GM12878 (cell line): Measurements from ENCODE around the gene DDX39B. TPM values are rescaled to one million over a fixed set of nuclear protein-coding genes. Genes with fewer than 3 reads are reported as not detected.
"Not testable (repeated sequence)": the region's sequence is repeated elsewhere in the genome, so short reads cannot be mapped to it uniquely, and the experiment has no call there.

Source experiments
- ATAC-seq: fragments of 200-7000 bp; cut with Tn5 transposase; 3 replicates; pipeline ENCODE4 v1.9.1; 2020; ENCODE audit warnings: mild to moderate bottlenecking, moderate library complexity
- BruUV-seq: library from RNA; stranded (reverse); fragments of 400-500 nt; replicated peaks from 2 replicates; lab custom pipeline; 2021; lab: Mats Ljungman, UMichigan
- CTCF ChIA-PET: fragments of 300-600 bp; sonication (Branson Sonifier 250); formaldehyde crosslinking; extraction: SDS; loops from one replicate; lab custom pipeline; 2021; ENCODE audit warnings: inconsistent platforms; lab: Yijun Ruan, JAX
- POLR2A ChIA-PET: fragments of 350-600 bp; formaldehyde crosslinking; extraction: SDS; loops from one replicate; lab custom pipeline; 2021; ENCODE audit warnings: inconsistent platforms; lab: Charles Lee
- RAD21 ChIA-PET: fragments of 300-600 bp; sonication (Branson Sonifier 250); formaldehyde crosslinking; loops from one replicate; lab custom pipeline; 2023; ENCODE audit warnings: antibody characterized with exemption; ENCODE audit not compliant: unreplicated experiment; lab: Charles Lee
- SMC1A ChIA-PET: fragments of 300-600 bp; sonication (Branson Sonifier 250); formaldehyde crosslinking; loops from one replicate; lab custom pipeline; 2023; ENCODE audit not compliant: unreplicated experiment, uncharacterized antibody; lab: Charles Lee
- DNase-seq: peaks from one replicate; pipeline ENCODE4 v3.0.0-alpha.2; 2011; ENCODE audit warnings: low read depth, low spot score
- FAIRE-seq: peaks from 3 replicates; lab custom pipeline; 2011; peaks lifted over from hg19 to GRCh38; lab: Jason Lieb, UNC
- H2AFZ ChIP-seq: 2 replicates; pipeline ENCODE4 v1.6.0; 2011; ENCODE audit warnings: low read depth, low read length, control low read depth; ENCODE audit not compliant: control insufficient read depth
- H3K27ac ChIP-seq: 2 replicates; pipeline ENCODE4 v1.5.1; 2011; ENCODE audit warnings: control low read depth; ENCODE audit not compliant: control insufficient read depth, insufficient read depth
- H3K27me3 ChIP-seq, 2 experiments: replicated peaks in 1 of 2; 2 replicates each; pipeline versions ENCODE4 v1.6.0 to v1.6.1; 2011; ENCODE audit warnings: low read length in 1 of 2; ENCODE audit not compliant: control insufficient read depth in 2 of 2, insufficient read depth in 2 of 2
- H3K36me3 ChIP-seq, 2 experiments: 2 replicates each; pipeline ENCODE4 v1.5.1; 2011; ENCODE audit warnings: low read length in 1 of 2; ENCODE audit not compliant: control insufficient read depth in 2 of 2, insufficient read depth in 2 of 2
- H3K4me1 ChIP-seq: 2 replicates; pipeline ENCODE4 v1.6.1; 2011; ENCODE audit warnings: mild to moderate bottlenecking, low read length, moderate library complexity, mixed read lengths; ENCODE audit not compliant: control insufficient read depth, insufficient read depth
- H3K4me2 ChIP-seq: 2 replicates; pipeline ENCODE4 v1.6.0; 2011; ENCODE audit warnings: control low read depth; ENCODE audit not compliant: control insufficient read depth, insufficient read depth
- H3K4me3 ChIP-seq: fragments of 200-600 bp; sonication (generic); 2 replicates; pipeline ENCODE4 v1.5.1; 2016
- H3K79me2 ChIP-seq: 2 replicates; pipeline ENCODE4 v1.6.0; 2011; ENCODE audit warnings: low read length; ENCODE audit not compliant: control insufficient read depth, insufficient read depth
- H3K9ac ChIP-seq: 2 replicates; pipeline ENCODE4 v1.8.0; 2011; ENCODE audit warnings: low read length, control low read depth, mixed read lengths; ENCODE audit not compliant: control insufficient read depth, insufficient read depth
- H3K9me3 ChIP-seq: replicated peaks from 3 replicates; pipeline ENCODE4 v1.5.1; 2011; ENCODE audit warnings: mild to moderate bottlenecking, low read length; ENCODE audit not compliant: control insufficient read depth, insufficient read depth
- H4K20me1 ChIP-seq: 2 replicates; pipeline ENCODE4 v1.6.0; 2011; ENCODE audit not compliant: control insufficient read depth, insufficient read depth
- BCL11A ChIP-seq: IDR thresholded peaks from 2 replicates; pipeline ENCODE4 v1.6.1; 2011; ENCODE audit warnings: low read depth, low read length
- CBFB ChIP-seq: IDR thresholded peaks from 2 replicates; pipeline ENCODE4 v1.6.1; 2016; ENCODE audit warnings: antibody characterized with exemption, low read depth
- CHD1 ChIP-seq: IDR thresholded peaks from 2 replicates; pipeline ENCODE4 v1.6.1; 2012; ENCODE audit warnings: low read depth, low read length, improper control_type of control experiment
- FOXK2 ChIP-seq: fragments of 450-650 bp; IDR thresholded peaks from 2 replicates; pipeline ENCODE4 v1.6.1; 2017; ENCODE audit warnings: mild to moderate bottlenecking, moderate library complexity
- HSF1 ChIP-seq: fragments of 150-350 bp; IDR thresholded peaks from 2 replicates; pipeline ENCODE4 v1.6.1; 2014; ENCODE audit warnings: mild to moderate bottlenecking, low read depth, low read length
- PAX5 ChIP-seq: IDR thresholded peaks from 2 replicates; pipeline ENCODE4 v1.6.1; 2011; ENCODE audit warnings: low read depth, low read length, borderline replicate concordance
- PKNOX1 ChIP-seq: fragments of 450-650 bp; IDR thresholded peaks from 2 replicates; pipeline ENCODE4 v1.6.1; 2016; ENCODE audit warnings: mild to moderate bottlenecking
- POLR2A ChIP-seq: IDR thresholded peaks from 2 replicates; pipeline ENCODE4 v1.6.1; 2011; ENCODE audit warnings: low read depth, mild to moderate bottlenecking, low read length
- SREBF2 ChIP-seq: IDR thresholded peaks from 2 replicates; pipeline ENCODE4 v1.6.1; 2012; ENCODE audit warnings: mild to moderate bottlenecking, low read length
- TCF12 ChIP-seq: IDR thresholded peaks from 2 replicates; pipeline ENCODE4 v1.6.1; 2011; ENCODE audit warnings: low read depth, mild to moderate bottlenecking, low read length
- WRNIP1 ChIP-seq: IDR thresholded peaks from 2 replicates; pipeline ENCODE4 v1.6.1; 2011; ENCODE audit warnings: low read depth, low read length, improper control_type of control experiment, borderline replicate concordance
- ZNF24 ChIP-seq: fragments of 450-650 bp; IDR thresholded peaks from 2 replicates; pipeline ENCODE4 v1.6.1; 2017; ENCODE audit warnings: antibody characterized with exemption, mild to moderate bottlenecking
- ZZZ3 ChIP-seq: IDR thresholded peaks from 2 replicates; pipeline ENCODE4 v1.6.1; 2011; ENCODE audit warnings: low read depth; ENCODE audit not compliant: control insufficient read depth, insufficient read length
- WGBS: methylation state at CpG from one replicate; pipeline ENCODE4 v1.1.6; 2016; ENCODE audit warnings: low lambda C conversion rate; ENCODE audit not compliant: insufficient replicate concordance, insufficient coverage; ENCODE audit errors: missing lambda C conversion rate; 5-methylcytosine and 5-hydroxymethylcytosine counted together
- in situ Hi-C: fragments of 300-500 bp; cut with MboI; formaldehyde crosslinking; loops from 9 replicates; pipeline ENCODE4 v1.14.3; 2018; ENCODE audit warnings: mixed read lengths
- intact Hi-C: fragments of 100-400 bp; cut with micrococcal nuclease; formaldehyde crosslinking; loops from one replicate; pipeline ENCODE4 v1.14.2; 2022; ENCODE audit not compliant: unreplicated experiment
- polyA plus RNA-seq, 11 experiments: library from polyadenylated mRNA; depleted of rRNA in 4 of 11; unstranded in 6 of 11; stranded (reverse) in 5 of 11; fragments of >200 nt; fragmentation: Nextera tagmentation in 4 of 11; fragmentation: Illumina TruSeq in 1 of 11; extraction: Ambion mirVana in 4 of 11; extraction: Trizol in 1 of 11; gene quantifications; 1 replicate in 1 of 11; 2 replicates in 10 of 11; pipeline versions ENCODE4 v1.2.1 to v1.2.3, GENCODE V29; 2011 to 2016; ENCODE audit warnings: inconsistent platforms in 2 of 11, missing spikeins in 2 of 11, low read depth in 1 of 11
- total RNA-seq, 4 experiments: library from RNA; depleted of rRNA in 3 of 4; stranded (reverse); fragments of >200 nt in 3 of 4; fragmentation: Illumina TruSeq in 1 of 4; extraction: Trizol in 1 of 4; gene quantifications; 2 replicates each; pipeline versions ENCODE4 v1.2.1 to v1.2.3, GENCODE V29; 2013 to 2021

The DDX39B gene
- total and polyA plus RNA-seq, 10 of the 15 experiments (the other 5 are each of a cell fraction or from before 2014, with no cell fraction given) = 271 to 661 (median 330) TPM

DNA sequence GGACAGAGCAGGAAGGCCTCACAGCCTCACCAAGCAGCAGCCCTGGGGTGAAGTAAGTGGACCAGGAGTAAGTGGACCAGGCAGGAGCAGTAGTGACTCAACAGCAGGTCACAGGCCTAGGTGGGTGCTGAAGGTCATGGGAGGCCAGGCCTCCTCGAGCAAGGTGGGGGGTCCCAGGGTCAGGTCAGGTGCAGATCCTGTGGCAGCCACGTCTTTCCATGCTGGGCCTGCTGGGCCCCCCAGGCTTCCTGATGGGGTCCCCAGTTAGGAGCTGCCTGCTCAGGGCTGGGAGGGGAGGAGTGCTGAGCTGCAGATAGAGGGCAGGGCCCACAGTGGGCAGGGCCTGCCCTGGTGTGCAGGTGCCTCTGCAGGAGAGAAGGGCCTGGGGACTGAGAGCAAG lies 32.8 kb downstream of the DDX39B start:
- H3K4me1 ChIP-seq, H4K20me1 ChIP-seq, ATAC-seq, CTCF ChIA-PET, intact Hi-C loops, SMC1A ChIA-PET, FAIRE-seq, RAD21 ChIA-PET, BruUV-seq, DNase-seq, POLR2A ChIA-PET, H3K27me3 ChIP-seq, H3K4me2 ChIP-seq, H3K9me3 ChIP-seq, H3K4me3 ChIP-seq, H3K27ac ChIP-seq, H2AFZ ChIP-seq, H3K9ac ChIP-seq, in situ Hi-C loops: not testable (repeated sequence)
- WGBS = 78% methylated on average over 2 of the region's 2 CpGs
- peaks cover 35 to 49% of the 10 kb centered on the region in 2 experiments for H3K36me3 ChIP-seq
- H3K79me2 ChIP-seq = peaks cover 14% of the 10 kb centered on the region

GRCh38 chr6:31502586-31502985 lies 39.2 kb downstream of the DDX39B start:
- no TSS peak for BruUV-seq
- FAIRE-seq = peak; percentile 86
- no peaks in the 10 kb centered on the region for H4K20me1 ChIP-seq
- TF ChIP-seq ZNF24 = no peak
- no peak for TF ChIP-seq ZZZ3
- TF ChIP-seq BCL11A = no peak
- TF ChIP-seq PAX5 = no peak
- TF ChIP-seq CBFB = no peak
- no peak for TF ChIP-seq FOXK2
- no peak for TF ChIP-seq HSF1
- no peak for TF ChIP-seq CHD1
- TF ChIP-seq WRNIP1 = no peak
- no peak for TF ChIP-seq SREBF2
- no peak for TF ChIP-seq TCF12
- TF ChIP-seq POLR2A = no peak
- TF ChIP-seq PKNOX1 = no peak

More at GRCh38 chr6:31502586-31502985, 39.2 kb downstream of the DDX39B start:
- Histone ChIP-seq H2AFZ (no peak overlapping the region), H3K27ac (no peak overlapping the region), H3K36me3 (peaks cover 13 to 22% of the 10 kb centered on the region in 2 experiments), H3K27me3 (no peaks in the 10 kb centered on the region), H3K9ac (no peak overlapping the region), H3K79me2 (peaks cover 71% of the 10 kb centered on the region), H3K4me1 (no peaks in the 10 kb centered on the region), H3K9me3 (no peaks in the 10 kb centered on the region), H3K4me2 (no peak overlapping the region; the same call in 1 of the 2 replicates), H3K4me3 (no peak overlapping the region)
- CTCF ChIA-PET = interaction anchor here (1.4 kb wide), 1 partner anchor 95 kb away, joined by 3 read pairs; no protein-coding TSS in a partner anchor
- SMC1A ChIA-PET = interaction anchor here (0.9 to 1.4 kb wide), 4 partner anchors 10 to 49 kb away, joined by 3 to 4 read pairs (median 3); no protein-coding TSS in a partner anchor
- no peak for ATAC-seq
- in situ Hi-C loops = no loop called here
- DNase-seq = no peak
- intact Hi-C loops = no loop called here
- RAD21 ChIA-PET = interaction anchor here (1.2 kb wide), 1 partner anchor 39 kb away, joined by 5 read pairs; the partner anchor contains the start of gene DDX39B
- POLR2A ChIA-PET = interaction anchor here (0.8 kb wide), 1 partner anchor 39 kb away, joined by 3 read pairs; the partner anchor contains the start of gene DDX39B
